ENCODE results near the gene PPP2R2C.

PPP2R2C gene

DNA sequence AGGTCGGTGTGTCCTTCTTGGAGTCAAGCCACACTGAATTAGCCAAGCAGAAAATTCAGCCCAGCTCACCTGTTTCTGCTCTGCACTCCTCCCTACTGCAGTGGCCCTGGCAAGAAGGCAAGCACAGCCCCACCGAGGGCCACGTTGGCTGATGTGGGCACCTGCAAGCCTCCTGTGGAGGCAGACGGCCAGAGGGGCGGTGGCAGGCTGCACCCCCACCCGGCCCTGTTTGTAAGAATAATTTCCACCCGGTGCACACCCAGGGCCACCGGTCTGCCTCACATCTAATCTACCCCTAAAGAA, 18.8 kb downstream of the PPP2R2C start:
- H3K9me3 ChIP-seq (ENCODE audit: control extremely low read depth in 1 of 5, control insufficient read depth in 4 of 5, insufficient read depth in 2 of 5, low read depth in 1 of 5, low read length in 4 of 5) = peaks cover 0 to 2% (median 0%) of the 10 kb centered on the region in 5 experiments
- ChIA-PET CTCF (no interaction called here), POLR2A (no interaction called here)
- H3K27ac ChIP-seq (ENCODE audit: insufficient read depth in 1 of 2, low read depth in 1 of 2, low read length in 2 of 2, poor library complexity in 1 of 2, severe bottlenecking in 2 of 2) = no peak overlapping the region
- H3K4me3 ChIP-seq (ENCODE audit: control insufficient read depth in 1 of 7, extremely low read depth in 1 of 7, insufficient read depth in 4 of 7, low read depth in 2 of 7, low read length in 6 of 7) = no peak overlapping the region
- no peaks in the 10 kb centered on the region for H3K36me3 ChIP-seq (ENCODE audit: control insufficient read depth in 4 of 4, insufficient read depth in 4 of 4, low read length in 3 of 4)
- 62% methylated on average over 5 of the region's 8 CpGs for WGBS (ENCODE audit: insufficient coverage)
- no peaks in the 10 kb centered on the region for H3K4me1 ChIP-seq (ENCODE audit: control extremely low read depth in 1 of 4, control insufficient read depth in 4 of 4, insufficient read depth in 4 of 4, low read length in 3 of 4)
- no peak for DNase-seq
- peaks cover 0 to 48% (median 4%) of the 10 kb centered on the region in 5 experiments for H3K27me3 ChIP-seq (replicated peaks in 2 of 5; ENCODE audit: control insufficient read depth in 4 of 5, insufficient read depth in 5 of 5, low read length in 4 of 5)

DNA sequence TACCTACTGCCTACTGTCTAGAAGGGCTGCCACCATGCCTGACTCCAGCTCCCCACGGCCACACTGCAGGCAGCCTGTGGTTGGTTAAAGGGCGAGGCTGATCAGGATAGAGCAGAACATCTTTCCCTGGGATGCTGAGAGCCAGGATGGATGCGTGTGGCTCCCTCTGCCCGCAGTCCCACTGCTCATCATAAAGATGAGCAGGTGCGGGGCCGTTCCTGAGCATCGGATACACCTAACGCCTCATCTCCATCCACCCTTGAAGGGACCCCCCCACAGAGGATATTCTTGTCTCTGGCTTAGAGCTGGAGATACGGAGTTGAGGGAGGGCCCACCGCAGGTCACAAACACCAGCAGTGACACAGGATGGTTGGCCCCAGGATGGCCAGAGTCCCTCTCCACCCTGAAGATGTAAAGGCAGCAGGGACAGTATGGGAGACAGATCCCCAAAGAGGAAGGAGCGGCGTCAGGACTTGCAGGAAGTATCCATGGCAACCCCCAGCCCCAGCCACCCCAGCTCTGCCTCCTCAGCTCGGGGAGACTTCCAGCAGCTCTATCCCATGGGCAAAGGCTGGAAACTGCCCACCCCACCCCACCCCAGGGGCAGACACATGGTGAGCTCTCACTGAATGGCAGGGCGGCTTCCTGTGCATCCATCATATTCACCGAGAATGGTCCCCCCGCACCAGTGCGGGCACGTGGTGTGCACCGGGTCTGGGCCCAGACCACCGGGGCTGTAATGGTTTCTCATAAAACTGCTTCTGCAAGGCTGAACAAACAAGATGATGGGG, 19.3 kb downstream of the PPP2R2C start:
- 84% methylated on average over 17 of the region's 20 CpGs for WGBS (ENCODE audit: insufficient coverage)
- Histone ChIP-seq H3K36me3 (ENCODE audit: control insufficient read depth in 4 of 4, insufficient read depth in 4 of 4, low read length in 3 of 4) (no peaks in the 10 kb centered on the region), H3K9me3 (ENCODE audit: control extremely low read depth in 1 of 5, control insufficient read depth in 4 of 5, insufficient read depth in 2 of 5, low read depth in 1 of 5, low read length in 4 of 5) (no peaks in the 10 kb centered on the region), H3K4me1 (ENCODE audit: control extremely low read depth in 1 of 4, control insufficient read depth in 4 of 4, insufficient read depth in 4 of 4, low read length in 3 of 4) (no peaks in the 10 kb centered on the region), H3K4me3 (ENCODE audit: control insufficient read depth in 1 of 7, extremely low read depth in 1 of 7, insufficient read depth in 4 of 7, low read depth in 2 of 7, low read length in 6 of 7) (no peak overlapping the region), H3K27me3 (replicated peaks in 2 of 5; ENCODE audit: control insufficient read depth in 4 of 5, insufficient read depth in 5 of 5, low read length in 4 of 5) (peaks cover 0 to 48% (median 4%) of the 10 kb centered on the region in 5 experiments), H3K27ac (ENCODE audit: insufficient read depth in 1 of 2, low read depth in 1 of 2, low read length in 2 of 2, poor library complexity in 1 of 2, severe bottlenecking in 2 of 2) (no peak overlapping the region)
- DNase-seq = no peak
- POLR2A ChIA-PET = no interaction called here
- CTCF ChIA-PET = no interaction called here

DNA sequence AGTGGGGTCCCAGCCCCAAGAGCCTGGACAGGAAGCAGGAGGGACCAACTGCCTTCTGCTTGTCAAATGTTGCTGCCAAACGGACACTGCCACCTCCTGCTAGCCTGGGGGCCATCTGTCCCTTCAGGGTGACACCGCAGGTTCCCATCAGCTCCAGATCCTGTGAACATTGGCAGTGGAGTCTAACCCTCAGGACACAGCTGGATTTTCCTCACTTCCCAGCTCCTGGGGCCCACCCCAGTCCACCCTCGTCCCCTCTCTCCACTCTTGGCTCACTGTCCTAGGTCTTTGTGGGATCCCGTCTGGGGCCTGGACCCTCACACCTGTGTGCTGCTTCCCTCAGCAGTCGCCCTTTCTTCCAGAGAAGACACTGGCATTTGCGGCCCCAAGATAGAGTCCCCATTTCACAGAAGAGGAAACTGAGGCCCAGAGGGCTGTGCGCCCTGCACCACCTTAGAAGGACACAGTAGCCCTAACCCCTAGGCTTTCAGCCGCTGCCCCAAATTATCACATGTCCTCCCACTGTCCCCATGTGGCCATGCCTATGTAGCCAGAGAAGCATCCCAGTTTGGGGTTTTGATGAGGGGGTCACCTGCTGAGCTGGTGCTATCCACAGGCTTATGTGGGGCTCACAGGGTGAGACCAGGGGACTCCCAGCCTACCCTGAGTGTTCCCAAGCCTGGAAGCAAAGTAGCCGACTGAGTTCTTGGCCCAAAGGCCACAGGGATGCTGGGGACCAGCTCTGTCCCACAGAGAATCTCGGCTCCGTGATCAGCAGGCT, 20.1 kb downstream of the PPP2R2C start:
- Histone ChIP-seq H3K27ac (ENCODE audit: insufficient read depth in 1 of 2, low read depth in 1 of 2, low read length in 2 of 2, poor library complexity in 1 of 2, severe bottlenecking in 2 of 2) (no peak overlapping the region), H3K4me3 (ENCODE audit: control insufficient read depth in 1 of 7, extremely low read depth in 1 of 7, insufficient read depth in 4 of 7, low read depth in 2 of 7, low read length in 6 of 7) (no peak overlapping the region), H3K4me1 (ENCODE audit: control extremely low read depth in 1 of 4, control insufficient read depth in 4 of 4, insufficient read depth in 4 of 4, low read length in 3 of 4) (peaks cover 0 to 3% (median 1%) of the 10 kb centered on the region in 4 experiments), H3K36me3 (ENCODE audit: control insufficient read depth in 4 of 4, insufficient read depth in 4 of 4, low read length in 3 of 4) (no peaks in the 10 kb centered on the region), H3K27me3 (replicated peaks in 2 of 5; ENCODE audit: control insufficient read depth in 4 of 5, insufficient read depth in 5 of 5, low read length in 4 of 5) (peaks cover 0 to 51% (median 7%) of the 10 kb centered on the region in 5 experiments), H3K9me3 (ENCODE audit: control extremely low read depth in 1 of 5, control insufficient read depth in 4 of 5, insufficient read depth in 2 of 5, low read depth in 1 of 5, low read length in 4 of 5) (no peaks in the 10 kb centered on the region)
- WGBS (ENCODE audit: insufficient coverage) = 84% methylated on average over 10 of the region's 11 CpGs
- no peak for DNase-seq
- CTCF ChIA-PET = no interaction called here
- POLR2A ChIA-PET = no interaction called here

DNA sequence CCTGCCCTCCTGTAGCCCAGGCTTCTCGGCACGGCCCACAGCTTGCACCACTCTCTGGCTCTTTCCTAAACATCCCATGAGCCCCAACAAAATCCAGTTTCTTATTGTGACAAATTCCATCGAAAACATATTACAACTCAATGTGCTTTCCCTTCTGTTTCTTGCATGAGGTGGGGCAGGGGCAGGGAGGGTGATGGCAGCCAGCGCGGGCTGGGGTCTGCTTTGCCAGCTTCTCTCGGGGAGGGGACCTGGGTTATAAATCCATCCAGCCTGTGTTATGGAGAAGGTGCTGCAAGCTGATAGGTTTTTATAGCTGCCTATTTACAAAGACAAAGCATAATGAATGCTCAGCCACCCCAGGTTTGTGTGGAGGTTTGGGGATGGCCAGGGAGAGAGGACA, 21.1 kb downstream of the PPP2R2C start:
- POLR2A ChIA-PET = no interaction called here
- H3K27me3 ChIP-seq (replicated peaks in 2 of 5; ENCODE audit: control insufficient read depth in 4 of 5, insufficient read depth in 5 of 5, low read length in 4 of 5) = peaks cover 0 to 61% (median 7%) of the 10 kb centered on the region in 5 experiments
- no peak overlapping the region for H3K4me3 ChIP-seq (ENCODE audit: control insufficient read depth in 1 of 7, extremely low read depth in 1 of 7, insufficient read depth in 4 of 7, low read depth in 2 of 7, low read length in 6 of 7)
- H3K9me3 ChIP-seq (ENCODE audit: control extremely low read depth in 1 of 5, control insufficient read depth in 4 of 5, insufficient read depth in 2 of 5, low read depth in 1 of 5, low read length in 4 of 5) = no peaks in the 10 kb centered on the region
- CTCF ChIA-PET = no interaction called here
- no peak for DNase-seq
- peaks cover 0 to 7% (median 3%) of the 10 kb centered on the region in 4 experiments for H3K4me1 ChIP-seq (ENCODE audit: control extremely low read depth in 1 of 4, control insufficient read depth in 4 of 4, insufficient read depth in 4 of 4, low read length in 3 of 4)
- 93% methylated on average over 5 of the region's 6 CpGs for WGBS (ENCODE audit: insufficient coverage)
- no peaks in the 10 kb centered on the region for H3K36me3 ChIP-seq (ENCODE audit: control insufficient read depth in 4 of 4, insufficient read depth in 4 of 4, low read length in 3 of 4)
- no peak overlapping the region for H3K27ac ChIP-seq (ENCODE audit: insufficient read depth in 1 of 2, low read depth in 1 of 2, low read length in 2 of 2, poor library complexity in 1 of 2, severe bottlenecking in 2 of 2)

DNA sequence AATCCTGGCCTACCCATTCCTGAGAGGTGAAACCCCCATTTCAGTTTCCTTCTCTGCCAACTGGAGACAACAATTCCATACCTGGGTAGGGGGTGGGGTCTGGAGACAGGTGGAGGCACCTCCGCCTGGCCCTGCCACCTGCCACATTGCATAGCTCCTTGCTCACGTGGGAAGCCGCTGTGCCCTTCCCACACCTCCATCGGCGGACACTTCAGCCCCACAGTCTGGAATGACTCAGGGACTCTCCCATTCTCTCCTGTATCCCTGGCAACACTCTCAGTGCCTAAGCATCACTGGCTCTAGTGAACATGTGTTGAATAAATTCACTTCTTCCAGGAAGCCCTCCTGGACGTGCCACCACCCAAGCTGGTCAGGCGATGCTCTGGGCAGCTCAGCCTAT, 21.7 kb downstream of the PPP2R2C start:
- Histone ChIP-seq H3K4me3 (ENCODE audit: control insufficient read depth in 1 of 7, extremely low read depth in 1 of 7, insufficient read depth in 4 of 7, low read depth in 2 of 7, low read length in 6 of 7) (no peak overlapping the region), H3K9me3 (ENCODE audit: control extremely low read depth in 1 of 5, control insufficient read depth in 4 of 5, insufficient read depth in 2 of 5, low read depth in 1 of 5, low read length in 4 of 5) (no peaks in the 10 kb centered on the region), H3K4me1 (ENCODE audit: control extremely low read depth in 1 of 4, control insufficient read depth in 4 of 4, insufficient read depth in 4 of 4, low read length in 3 of 4) (peaks cover 0 to 7% (median 3%) of the 10 kb centered on the region in 4 experiments), H3K36me3 (ENCODE audit: control insufficient read depth in 4 of 4, insufficient read depth in 4 of 4, low read length in 3 of 4) (no peaks in the 10 kb centered on the region), H3K27me3 (replicated peaks in 2 of 5; ENCODE audit: control insufficient read depth in 4 of 5, insufficient read depth in 5 of 5, low read length in 4 of 5) (peaks cover 0 to 64% (median 8%) of the 10 kb centered on the region in 5 experiments), H3K27ac (ENCODE audit: insufficient read depth in 1 of 2, low read depth in 1 of 2, low read length in 2 of 2, poor library complexity in 1 of 2, severe bottlenecking in 2 of 2) (no peak overlapping the region)
- CTCF ChIA-PET = no interaction called here
- POLR2A ChIA-PET = no interaction called here
- DNase-seq = no peak
- 98% methylated on average over 7 of the region's 7 CpGs for WGBS (ENCODE audit: insufficient coverage)

DNA sequence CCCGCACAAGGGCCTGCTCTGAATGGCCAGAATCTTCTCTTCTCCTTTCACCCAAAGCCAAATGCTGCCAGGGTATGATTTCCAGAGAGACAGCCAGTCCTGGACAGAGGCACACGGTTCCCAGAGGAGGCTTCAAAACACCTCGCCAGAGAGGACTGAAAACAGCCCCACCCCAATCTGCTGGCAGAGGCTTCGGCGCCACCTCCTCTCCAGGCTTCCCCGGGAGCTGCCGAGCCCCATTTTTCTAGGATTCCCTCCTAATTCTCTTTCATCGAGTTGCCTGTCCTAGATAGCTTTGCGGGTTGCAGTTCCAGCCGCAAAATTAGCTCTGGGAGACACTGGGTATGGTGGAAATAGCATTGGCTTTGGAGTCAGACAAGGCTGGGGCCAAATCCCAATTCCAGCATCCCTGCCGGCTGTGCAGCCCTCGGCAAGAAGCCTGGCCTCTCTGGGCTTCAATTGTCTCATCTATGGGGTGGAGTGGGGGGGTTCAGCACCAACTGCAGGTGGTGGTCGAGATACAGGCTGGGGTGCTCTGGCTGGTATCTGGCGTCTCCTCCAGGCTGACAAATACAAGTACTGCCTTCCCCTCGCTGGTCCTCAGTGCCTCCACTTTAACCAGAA, 22.6 kb downstream of the PPP2R2C start:
- WGBS (ENCODE audit: insufficient coverage) = 85% methylated on average over 14 of the region's 15 CpGs
- Histone ChIP-seq H3K4me3 (ENCODE audit: control insufficient read depth in 1 of 7, extremely low read depth in 1 of 7, insufficient read depth in 4 of 7, low read depth in 2 of 7, low read length in 6 of 7) (no peak overlapping the region), H3K36me3 (ENCODE audit: control insufficient read depth in 4 of 4, insufficient read depth in 4 of 4, low read length in 3 of 4) (no peaks in the 10 kb centered on the region), H3K4me1 (ENCODE audit: control extremely low read depth in 1 of 4, control insufficient read depth in 4 of 4, insufficient read depth in 4 of 4, low read length in 3 of 4) (peaks cover 0 to 7% (median 3%) of the 10 kb centered on the region in 4 experiments), H3K27ac (ENCODE audit: insufficient read depth in 1 of 2, low read depth in 1 of 2, low read length in 2 of 2, poor library complexity in 1 of 2, severe bottlenecking in 2 of 2) (no peak overlapping the region), H3K27me3 (replicated peaks in 2 of 5; ENCODE audit: control insufficient read depth in 4 of 5, insufficient read depth in 5 of 5, low read length in 4 of 5) (peaks cover 0 to 58% (median 9%) of the 10 kb centered on the region in 5 experiments), H3K9me3 (ENCODE audit: control extremely low read depth in 1 of 5, control insufficient read depth in 4 of 5, insufficient read depth in 2 of 5, low read depth in 1 of 5, low read length in 4 of 5) (no peaks in the 10 kb centered on the region)
- ChIA-PET POLR2A (no interaction called here), CTCF (no interaction called here)
- DNase-seq = no peak

DNA sequence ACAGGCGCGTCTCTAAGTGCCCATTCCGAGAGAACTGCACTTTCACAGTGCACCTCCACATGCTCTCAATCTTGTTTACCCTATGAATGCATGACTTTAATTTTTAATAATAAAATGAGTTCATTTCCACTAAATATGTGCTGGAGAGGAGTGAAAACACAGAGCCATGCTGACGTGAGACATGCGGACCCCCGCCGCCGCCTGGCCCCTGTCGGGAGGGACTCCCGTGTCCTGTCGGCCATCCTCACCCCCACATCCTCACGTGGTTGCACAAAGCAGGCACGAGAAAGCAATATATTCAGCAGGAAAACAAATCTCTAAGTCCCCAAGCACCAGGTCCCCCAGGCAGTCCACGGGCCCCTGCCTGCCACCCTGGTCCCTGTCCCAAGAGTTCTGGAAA, 23.1 kb downstream of the PPP2R2C start:
- ChIA-PET CTCF (no interaction called here), POLR2A (no interaction called here)
- Histone ChIP-seq H3K36me3 (ENCODE audit: control insufficient read depth in 4 of 4, insufficient read depth in 4 of 4, low read length in 3 of 4) (no peaks in the 10 kb centered on the region), H3K4me3 (ENCODE audit: control insufficient read depth in 1 of 7, extremely low read depth in 1 of 7, insufficient read depth in 4 of 7, low read depth in 2 of 7, low read length in 6 of 7) (no peak overlapping the region), H3K27me3 (replicated peaks in 2 of 5; ENCODE audit: control insufficient read depth in 4 of 5, insufficient read depth in 5 of 5, low read length in 4 of 5) (peaks cover 0 to 56% (median 9%) of the 10 kb centered on the region in 5 experiments), H3K27ac (ENCODE audit: insufficient read depth in 1 of 2, low read depth in 1 of 2, low read length in 2 of 2, poor library complexity in 1 of 2, severe bottlenecking in 2 of 2) (no peak overlapping the region), H3K9me3 (ENCODE audit: control extremely low read depth in 1 of 5, control insufficient read depth in 4 of 5, insufficient read depth in 2 of 5, low read depth in 1 of 5, low read length in 4 of 5) (no peaks in the 10 kb centered on the region), H3K4me1 (ENCODE audit: control extremely low read depth in 1 of 4, control insufficient read depth in 4 of 4, insufficient read depth in 4 of 4, low read length in 3 of 4) (peaks cover 0 to 7% (median 3%) of the 10 kb centered on the region in 4 experiments)
- no peak for DNase-seq
- 83% methylated on average over 10 of the region's 14 CpGs for WGBS (ENCODE audit: insufficient coverage)
